ENCODE data around the gene PSMG1. TPM values are rescaled to one million over a fixed set of nuclear protein-coding genes. Genes with fewer than 3 reads are reported as not detected.
A peak's percentile ranks its signal among the peaks of the same experiment; 100 is the strongest.

Gene PSMG1
- total and polyA plus RNA-seq, 9 of the 15 experiments (the other 6 are each of a cell fraction or from before 2014, with no cell fraction given) = 54.5 to 427 (median 328) TPM

GRCh38 chr21:39196838-39197237, 13.6 kb upstream of the PSMG1 start (continued):
- TF ChIP-seq ZNF511 (CRISPR knock-in tag; IDR thresholded peaks at IDR 0.05) = no peak
- no peak for TF ChIP-seq AFF1 (IDR thresholded peaks at IDR 0.05; ENCODE audit: low read depth in 1 of 2, partially characterized antibody in 2 of 2)
- TF ChIP-seq HINFP (tag; conservative IDR thresholded peaks at IDR 0.05; ENCODE audit: low read depth) = no peak
- TF ChIP-seq C11orf30 (IDR thresholded peaks at IDR 0.05; ENCODE audit: low read depth) = peak; percentile 79
- TF ChIP-seq YY1 (IDR thresholded peaks at IDR 0.05; ENCODE audit: borderline replicate concordance in 1 of 3, control insufficient read depth in 1 of 3, extremely low read depth in 1 of 3, insufficient read depth in 3 of 3, insufficient read length in 1 of 3, insufficient replicate concordance in 2 of 3, low read depth in 1 of 3, low read length in 2 of 3) = no peak
- TF ChIP-seq MAFK (IDR thresholded peaks at IDR 0.05; ENCODE audit: low read length) = peak; percentile 49; the same call in 1 of the 2 replicates
- no peak for TF ChIP-seq GATAD2B (IDR thresholded peaks at IDR 0.05; ENCODE audit: borderline replicate concordance)
- TF ChIP-seq SREBF2 (CRISPR knock-in tag; IDR thresholded peaks at IDR 0.05) = no peak
- TF ChIP-seq E2F6 (IDR thresholded peaks at IDR 0.05; ENCODE audit: borderline replicate concordance in 1 of 2, extremely low read depth in 1 of 2, insufficient read depth in 1 of 2, insufficient read length in 1 of 2, low read depth in 1 of 2, low read length in 1 of 2, poor library complexity in 1 of 2, severe bottlenecking in 1 of 2) = no peak
- TF ChIP-seq FOXA1 (IDR thresholded peaks at IDR 0.05; ENCODE audit: borderline replicate concordance) = no peak
